ENCODE data around the gene SLC35B1. TPM values are rescaled to one million over a fixed set of nuclear protein-coding genes. Genes with fewer than 3 reads are reported as not detected.

SLC35B1 gene
- total RNA-seq, 2 experiments from 2014 or later: 51.2 to 51.4 TPM

DNA sequence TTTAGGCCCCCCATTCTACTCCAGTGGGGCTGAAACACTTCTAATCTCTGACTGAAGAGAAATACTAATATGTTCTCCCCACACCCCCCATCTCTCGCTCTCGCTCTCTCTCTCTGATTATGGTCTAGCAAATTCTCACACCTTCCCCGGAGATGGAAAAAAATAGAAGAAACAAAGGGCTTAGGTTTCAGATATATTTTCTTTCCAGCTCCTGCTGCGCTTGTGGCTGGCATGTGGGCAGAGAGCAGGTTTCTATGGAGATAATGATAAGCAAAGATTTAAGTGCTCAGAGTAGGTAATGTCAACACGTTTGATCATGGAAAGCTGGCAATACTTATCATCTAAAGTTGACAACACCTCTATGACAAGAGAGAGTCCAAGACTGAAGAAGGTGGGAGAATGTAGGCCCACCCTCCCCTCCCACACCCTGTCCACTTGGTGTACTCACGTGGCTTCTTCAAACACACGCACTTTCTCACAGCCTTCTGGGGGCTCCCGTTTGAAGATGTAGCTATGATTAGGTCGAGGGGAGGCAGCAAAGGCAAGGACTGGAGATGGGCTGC lies 8.0 kb upstream of the SLC35B1 start:
- Histone ChIP-seq H3K79me2 (ENCODE audit: insufficient read depth, low read depth, low read length) (no peaks in the 10 kb centered on the region), H2AFZ (ENCODE audit: low read length) (no peak overlapping the region), H3K4me3 (ENCODE audit: low read depth, low read length, poor library complexity, severe bottlenecking) (no peak overlapping the region), H3K9me3 (ENCODE audit: low read length) (no peaks in the 10 kb centered on the region), H4K20me1 (ENCODE audit: insufficient read depth, low read length) (no peaks in the 10 kb centered on the region; the same call in 1 of the 2 replicates), H3K9me2 (ENCODE audit: insufficient read depth, low read length) (no peaks in the 10 kb centered on the region), H3K27ac (ENCODE audit: low read depth, low read length, poor library complexity, severe bottlenecking) (no peak overlapping the region), H3K36me3 (ENCODE audit: insufficient read depth, low read length) (peaks cover 95% of the 10 kb centered on the region), H3K4me1 (ENCODE audit: insufficient read depth, low read length, poor library complexity, severe bottlenecking) (no peaks in the 10 kb centered on the region), H3K4me2 (ENCODE audit: low read length) (no peak overlapping the region)
- POLR2A ChIA-PET: interaction anchor here (1.0 to 1.1 kb wide), 2 partner anchors 32 to 48 kb away, joined by 3 read pairs; partner anchors contain the start of gene FAM117A
- no peak for TF ChIP-seq EZH2phosphoT487 (IDR thresholded peaks at IDR 0.05; ENCODE audit: borderline replicate concordance, low read depth, low read length)
- TF ChIP-seq, protein P1, sequence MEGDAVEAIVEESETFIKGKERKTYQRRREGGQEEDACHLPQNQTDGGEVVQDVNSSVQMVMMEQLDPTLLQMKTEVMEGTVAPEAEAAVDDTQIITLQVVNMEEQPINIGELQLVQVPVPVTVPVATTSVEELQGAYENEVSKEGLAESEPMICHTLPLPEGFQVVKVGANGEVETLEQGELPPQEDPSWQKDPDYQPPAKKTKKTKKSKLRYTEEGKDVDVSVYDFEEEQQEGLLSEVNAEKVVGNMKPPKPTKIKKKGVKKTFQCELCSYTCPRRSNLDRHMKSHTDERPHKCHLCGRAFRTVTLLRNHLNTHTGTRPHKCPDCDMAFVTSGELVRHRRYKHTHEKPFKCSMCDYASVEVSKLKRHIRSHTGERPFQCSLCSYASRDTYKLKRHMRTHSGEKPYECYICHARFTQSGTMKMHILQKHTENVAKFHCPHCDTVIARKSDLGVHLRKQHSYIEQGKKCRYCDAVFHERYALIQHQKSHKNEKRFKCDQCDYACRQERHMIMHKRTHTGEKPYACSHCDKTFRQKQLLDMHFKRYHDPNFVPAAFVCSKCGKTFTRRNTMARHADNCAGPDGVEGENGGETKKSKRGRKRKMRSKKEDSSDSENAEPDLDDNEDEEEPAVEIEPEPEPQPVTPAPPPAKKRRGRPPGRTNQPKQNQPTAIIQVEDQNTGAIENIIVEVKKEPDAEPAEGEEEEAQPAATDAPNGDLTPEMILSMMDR (conservative IDR thresholded peaks at IDR 0.05; ENCODE audit: low read length): no peak
- no TSS peak for BruUV-seq (replicated peaks)
- CTCF ChIA-PET (ENCODE audit: unreplicated experiment): no interaction called here
- DNase-seq (ENCODE audit: low spot score): no peak
- intact Hi-C loops (cut with micrococcal nuclease; ENCODE audit: unreplicated experiment): no loop called here

DNA sequence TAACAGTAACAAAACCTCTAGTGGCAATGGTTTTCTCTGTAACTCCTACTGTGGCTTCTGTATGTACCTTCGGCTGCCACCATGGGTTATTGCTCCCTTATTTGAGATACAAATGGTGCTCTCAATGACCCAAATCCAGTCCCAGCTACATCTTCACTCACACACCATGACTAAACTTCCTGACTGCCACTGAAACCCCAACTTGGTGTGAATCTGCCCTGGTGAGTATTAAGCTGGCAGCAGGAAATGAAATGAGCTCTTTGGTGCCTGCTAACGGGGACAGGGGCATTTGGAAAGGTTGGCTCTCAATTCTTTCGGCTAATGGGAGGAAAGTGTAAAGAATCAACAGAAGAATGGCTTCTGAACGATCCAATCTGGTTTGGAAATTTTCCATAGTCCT lies 7.5 kb upstream of the SLC35B1 start:
- TF ChIP-seq EZH2phosphoT487 (IDR thresholded peaks at IDR 0.05; ENCODE audit: borderline replicate concordance, low read depth, low read length): no peak
- TF ChIP-seq, protein P1 (conservative IDR thresholded peaks at IDR 0.05; ENCODE audit: low read length): no peak
- ChIA-PET CTCF (ENCODE audit: unreplicated experiment) (interaction anchor here (0.7 kb wide), 1 partner anchor 11 kb away, joined by 3 read pairs; no protein-coding TSS in a partner anchor), POLR2A (interaction anchor here (0.8 to 1.1 kb wide), 3 partner anchors 8 to 49 kb away, joined by 3 read pairs; partner anchors contain the start of gene FAM117A)
- H2AFZ ChIP-seq (ENCODE audit: low read length): no peak overlapping the region
- no peaks in the 10 kb centered on the region; the same call in 1 of the 2 replicates for H4K20me1 ChIP-seq (ENCODE audit: insufficient read depth, low read length)
- H3K4me2 ChIP-seq (ENCODE audit: low read length): no peak overlapping the region
- no peak overlapping the region for H3K27ac ChIP-seq (ENCODE audit: low read depth, low read length, poor library complexity, severe bottlenecking)
- no peaks in the 10 kb centered on the region for H3K9me3 ChIP-seq (ENCODE audit: low read length)
- no peaks in the 10 kb centered on the region for H3K9me2 ChIP-seq (ENCODE audit: insufficient read depth, low read length)
- H3K36me3 ChIP-seq (ENCODE audit: insufficient read depth, low read length): peaks cover 92% of the 10 kb centered on the region
- intact Hi-C loops (cut with micrococcal nuclease; ENCODE audit: unreplicated experiment): no loop called here
- H3K4me3 ChIP-seq (ENCODE audit: low read depth, low read length, poor library complexity, severe bottlenecking): no peak overlapping the region
- DNase-seq (ENCODE audit: low spot score): no peak
- BruUV-seq (replicated peaks): no TSS peak
- no peaks in the 10 kb centered on the region for H3K79me2 ChIP-seq (ENCODE audit: insufficient read depth, low read depth, low read length)
- H3K4me1 ChIP-seq (ENCODE audit: insufficient read depth, low read length, poor library complexity, severe bottlenecking): no peaks in the 10 kb centered on the region

All from OCI-LY7 (cell line).